ENCODE data around the gene SORCS2.
"Not testable (repeated sequence)": the region's sequence is repeated elsewhere in the genome, so short reads cannot be mapped to it uniquely, and the experiment has no call there.

The SORCS2 gene

GRCh38 chr4:7199771-7200441, 7.6 kb downstream of the SORCS2 start:
- DNase-seq (ENCODE audit: low read depth in 2 of 2) = no peak

GRCh38 chr4:7200801-7201200, 8.5 kb downstream of the SORCS2 start:
- DNase-seq (ENCODE audit: low read depth in 2 of 2) = no peak

GRCh38 chr4:7201420-7202305, 9.3 kb downstream of the SORCS2 start:
- no peak for DNase-seq (ENCODE audit: low read depth in 2 of 2)

GRCh38 chr4:7202411-7202810, 10.1 kb downstream of the SORCS2 start:
- no peak for DNase-seq (ENCODE audit: low read depth in 2 of 2)

GRCh38 chr4:7204656-7205387, 12.5 kb downstream of the SORCS2 start:
- no peak for DNase-seq (ENCODE audit: low read depth in 2 of 2)

- DNase-seq (ENCODE audit: low read depth in 2 of 2) = no peak
Measured at GRCh38 chr4:7206385-7206784, 14.0 kb downstream of the SORCS2 start.

- DNase-seq (ENCODE audit: low read depth in 2 of 2) = no peak
Measured at GRCh38 chr4:7206911-7207567, 14.7 kb downstream of the SORCS2 start.

GRCh38 chr4:7207628-7208231, 15.4 kb downstream of the SORCS2 start:
- DNase-seq (ENCODE audit: low read depth in 2 of 2) = no peak

- no peak for DNase-seq (ENCODE audit: low read depth in 2 of 2)
Measured at GRCh38 chr4:7208509-7209451, 16.4 kb downstream of the SORCS2 start.

GRCh38 chr4:7209699-7210098, 17.4 kb downstream of the SORCS2 start:
- no peak for DNase-seq (ENCODE audit: low read depth in 2 of 2)

GRCh38 chr4:7210824-7211223, 18.5 kb downstream of the SORCS2 start:
- no peak for DNase-seq (ENCODE audit: low read depth in 2 of 2)

- no peak for DNase-seq (ENCODE audit: low read depth in 2 of 2)
Measured at GRCh38 chr4:7212101-7212674, 19.9 kb downstream of the SORCS2 start.

GRCh38 chr4:7212921-7213320, 20.6 kb downstream of the SORCS2 start:
- DNase-seq (ENCODE audit: low read depth in 2 of 2) = no peak

- no peak for DNase-seq (ENCODE audit: low read depth in 2 of 2)
Measured at GRCh38 chr4:7213807-7214206, 21.5 kb downstream of the SORCS2 start.

GRCh38 chr4:7214359-7214758, 22.0 kb downstream of the SORCS2 start:
- DNase-seq (ENCODE audit: low read depth in 2 of 2) = no peak

GRCh38 chr4:7215187-7215586, 22.8 kb downstream of the SORCS2 start:
- DNase-seq (ENCODE audit: low read depth in 2 of 2) = not testable (repeated sequence)

- DNase-seq (ENCODE audit: low read depth in 2 of 2) = no peak
Measured at GRCh38 chr4:7217039-7217438, 24.7 kb downstream of the SORCS2 start.

GRCh38 chr4:7217474-7218321, 25.4 kb downstream of the SORCS2 start:
- DNase-seq (ENCODE audit: low read depth in 2 of 2) = no peak

GRCh38 chr4:7218686-7219085, 26.3 kb downstream of the SORCS2 start:
- DNase-seq (ENCODE audit: low read depth in 2 of 2) = no peak

Data from stimulated activated CD8-positive, alpha-beta memory T cell treated with anti-CD3 and anti-CD28 coated beads, Interleukin-2, amount 100 ng/mL, for 48 hours (primary cell).